Measurements from ENCODE around the gene ABCA8. TPM values are rescaled to one million over a fixed set of nuclear protein-coding genes. Genes with fewer than 3 reads are reported as not detected.

Gene ABCA8
- total and polyA plus RNA-seq, 10 of the 15 experiments (the other 5 are each of a cell fraction or from before 2014, with no cell fraction given): 0.05 to 0.15 TPM; not detected in 8

DNA sequence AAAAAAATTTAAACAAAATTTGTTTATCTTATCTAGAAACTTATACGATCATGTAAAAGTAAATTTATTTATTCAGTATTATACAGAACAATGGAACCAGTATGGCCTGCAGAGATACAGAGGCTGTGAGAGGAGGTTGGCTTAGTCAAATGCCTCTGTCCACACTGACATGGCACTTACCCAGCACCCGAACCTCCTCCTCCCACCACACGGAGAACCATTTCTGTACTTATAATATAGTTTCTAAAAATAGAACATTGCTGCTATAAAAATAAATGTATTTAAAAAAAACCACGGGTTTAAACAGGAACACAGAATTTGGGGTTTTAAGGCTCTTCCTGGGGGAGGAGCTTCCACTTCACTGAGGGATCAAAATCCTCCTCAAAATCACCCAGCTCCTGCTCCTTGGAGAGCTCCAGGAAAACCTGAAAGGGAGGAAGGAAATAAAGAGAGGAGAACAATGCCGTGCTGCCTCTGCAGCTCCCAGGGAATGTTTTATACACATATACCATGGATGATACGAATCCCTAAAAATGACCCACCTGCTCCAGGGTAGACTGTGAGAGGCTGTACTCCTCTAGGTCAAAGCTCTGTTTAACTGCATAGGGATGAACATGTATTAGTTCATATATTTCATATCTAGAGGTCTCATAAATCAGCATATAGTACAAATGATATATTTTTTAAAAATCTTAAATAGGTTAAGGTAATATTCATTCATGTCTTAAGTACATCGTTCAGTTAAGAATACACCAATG lies 87.3 kb downstream of the ABCA8 start:
- TF ChIP-seq SUPT20H (IDR thresholded peaks at IDR 0.05; ENCODE audit: borderline replicate concordance, control insufficient read depth, low read depth, low read length) (no peak), BHLHE40 (IDR thresholded peaks at IDR 0.05; ENCODE audit: borderline replicate concordance in 1 of 2, low read depth in 2 of 2, low read length in 1 of 2) (no peak), EP300 (IDR thresholded peaks at IDR 0.05; ENCODE audit: borderline replicate concordance in 1 of 2, control insufficient read depth in 1 of 2, low read depth in 2 of 2, low read length in 2 of 2) (no peak), RB1 (IDR thresholded peaks at IDR 0.05; ENCODE audit: borderline replicate concordance) (no peak), TBL1XR1 (IDR thresholded peaks at IDR 0.05; ENCODE audit: low read depth, low read length) (no peak), NFYB (IDR thresholded peaks at IDR 0.05; ENCODE audit: insufficient read depth, low read depth, low read length) (no peak), SMAD1 (IDR thresholded peaks at IDR 0.05; ENCODE audit: low read depth, partially characterized antibody) (no peak), CREB1 (IDR thresholded peaks at IDR 0.05; ENCODE audit: low read depth) (no peak), NFIC (IDR thresholded peaks at IDR 0.05; ENCODE audit: low read depth, low read length) (no peak), SIN3A (IDR thresholded peaks at IDR 0.05; ENCODE audit: low read depth, low read length) (no peak), MYC (IDR thresholded peaks at IDR 0.05; ENCODE audit: insufficient read depth, insufficient read length, insufficient replicate concordance, low read length, severe bottlenecking) (no peak), HDGF (IDR thresholded peaks at IDR 0.05) (no peak), GATAD2B (conservative IDR thresholded peaks at IDR 0.05; ENCODE audit: low read depth) (no peak), WRNIP1 (IDR thresholded peaks at IDR 0.05; ENCODE audit: borderline replicate concordance, low read depth, low read length) (no peak), IKZF2 (IDR thresholded peaks at IDR 0.05) (no peak), TARDBP (IDR thresholded peaks at IDR 0.05; ENCODE audit: borderline replicate concordance) (no peak)
- TF ChIP-seq, protein P1, sequence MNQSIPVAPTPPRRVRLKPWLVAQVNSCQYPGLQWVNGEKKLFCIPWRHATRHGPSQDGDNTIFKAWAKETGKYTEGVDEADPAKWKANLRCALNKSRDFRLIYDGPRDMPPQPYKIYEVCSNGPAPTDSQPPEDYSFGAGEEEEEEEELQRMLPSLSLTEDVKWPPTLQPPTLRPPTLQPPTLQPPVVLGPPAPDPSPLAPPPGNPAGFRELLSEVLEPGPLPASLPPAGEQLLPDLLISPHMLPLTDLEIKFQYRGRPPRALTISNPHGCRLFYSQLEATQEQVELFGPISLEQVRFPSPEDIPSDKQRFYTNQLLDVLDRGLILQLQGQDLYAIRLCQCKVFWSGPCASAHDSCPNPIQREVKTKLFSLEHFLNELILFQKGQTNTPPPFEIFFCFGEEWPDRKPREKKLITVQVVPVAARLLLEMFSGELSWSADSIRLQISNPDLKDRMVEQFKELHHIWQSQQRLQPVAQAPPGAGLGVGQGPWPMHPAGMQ (IDR thresholded peaks at IDR 0.05; ENCODE audit: borderline replicate concordance): no peak
- TF ChIP-seq, protein P2, sequence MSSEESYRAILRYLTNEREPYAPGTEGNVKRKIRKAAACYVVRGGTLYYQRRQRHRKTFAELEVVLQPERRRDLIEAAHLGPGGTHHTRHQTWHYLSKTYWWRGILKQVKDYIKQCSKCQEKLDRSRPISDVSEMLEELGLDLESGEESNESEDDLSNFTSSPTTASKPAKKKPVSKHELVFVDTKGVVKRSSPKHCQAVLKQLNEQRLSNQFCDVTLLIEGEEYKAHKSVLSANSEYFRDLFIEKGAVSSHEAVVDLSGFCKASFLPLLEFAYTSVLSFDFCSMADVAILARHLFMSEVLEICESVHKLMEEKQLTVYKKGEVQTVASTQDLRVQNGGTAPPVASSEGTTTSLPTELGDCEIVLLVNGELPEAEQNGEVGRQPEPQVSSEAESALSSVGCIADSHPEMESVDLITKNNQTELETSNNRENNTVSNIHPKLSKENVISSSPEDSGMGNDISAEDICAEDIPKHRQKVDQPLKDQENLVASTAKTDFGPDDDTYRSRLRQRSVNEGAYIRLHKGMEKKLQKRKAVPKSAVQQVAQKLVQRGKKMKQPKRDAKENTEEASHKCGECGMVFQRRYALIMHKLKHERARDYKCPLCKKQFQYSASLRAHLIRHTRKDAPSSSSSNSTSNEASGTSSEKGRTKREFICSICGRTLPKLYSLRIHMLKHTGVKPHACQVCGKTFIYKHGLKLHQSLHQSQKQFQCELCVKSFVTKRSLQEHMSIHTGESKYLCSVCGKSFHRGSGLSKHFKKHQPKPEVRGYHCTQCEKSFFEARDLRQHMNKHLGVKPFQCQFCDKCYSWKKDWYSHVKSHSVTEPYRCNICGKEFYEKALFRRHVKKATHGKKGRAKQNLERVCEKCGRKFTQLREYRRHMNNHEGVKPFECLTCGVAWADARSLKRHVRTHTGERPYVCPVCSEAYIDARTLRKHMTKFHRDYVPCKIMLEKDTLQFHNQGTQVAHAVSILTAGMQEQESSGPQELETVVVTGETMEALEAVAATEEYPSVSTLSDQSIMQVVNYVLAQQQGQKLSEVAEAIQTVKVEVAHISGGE (CRISPR knock-in tag; IDR thresholded peaks at IDR 0.05): no peak
- Histone ChIP-seq H3K9ac (ENCODE audit: control insufficient read depth, insufficient read depth, low read length) (no peak overlapping the region), H4K20me1 (ENCODE audit: control insufficient read depth, insufficient read depth) (no peaks in the 10 kb centered on the region), H3K4me2 (ENCODE audit: control insufficient read depth, insufficient read depth) (no peak overlapping the region), H3K36me3 (ENCODE audit: control insufficient read depth in 2 of 2, insufficient read depth in 2 of 2, low read length in 1 of 2) (no peaks in the 10 kb centered on the region), H3K9me3 (replicated peaks; ENCODE audit: control insufficient read depth, insufficient read depth, low read length) (no peaks in the 10 kb centered on the region), H2AFZ (ENCODE audit: control insufficient read depth, low read depth, low read length) (no peak overlapping the region), H3K79me2 (ENCODE audit: control insufficient read depth, insufficient read depth, low read length) (no peaks in the 10 kb centered on the region), H3K4me1 (ENCODE audit: control insufficient read depth, insufficient read depth, low read length) (no peaks in the 10 kb centered on the region), H3K27ac (ENCODE audit: control insufficient read depth, insufficient read depth) (no peak overlapping the region), H3K27me3 (replicated peaks in 1 of 2; ENCODE audit: control insufficient read depth in 2 of 2, insufficient read depth in 2 of 2, low read length in 1 of 2) (no peaks in the 10 kb centered on the region), H3K4me3 (no peak overlapping the region)
- ChIA-PET POLR2A (no interaction called here), CTCF (interaction anchor here (2.1 kb wide), 1 partner anchor 24 kb away, joined by 6 read pairs; no protein-coding TSS in a partner anchor), SMC1A (ENCODE audit: uncharacterized antibody, unreplicated experiment) (interaction anchor here (0.6 to 1.1 kb wide), 3 partner anchors 10 to 31 kb away, joined by 3 read pairs; no protein-coding TSS in a partner anchor), RAD21 (ENCODE audit: unreplicated experiment) (no interaction called here)
- FAIRE-seq (no peak), ATAC-seq (no peak), DNase-seq (ENCODE audit: low read depth, low spot score) (no peak)
- intact Hi-C loops (cut with micrococcal nuclease; ENCODE audit: unreplicated experiment) (no loop called here), in situ Hi-C loops (cut with MboI) (no loop called here)
- no TSS peak for BruUV-seq (replicated peaks)
- 23% methylated on average over 7 of the region's 7 CpGs for WGBS (ENCODE audit: insufficient coverage, insufficient replicate concordance, low lambda C conversion rate, missing lambda C conversion rate)

Data from GM12878 (cell line).